ENCODE data around the gene OVCA2.
A peak's percentile ranks its signal among the peaks of the same experiment; 100 is the strongest.

OVCA2 gene

GRCh38 chr17:2023256-2023655 lies 18.6 kb upstream of the OVCA2 start:
- Histone ChIP-seq H3K4me1 (ENCODE audit: insufficient read depth, insufficient read length) (peaks cover 20% of the 10 kb centered on the region), H3K9me3 (ENCODE audit: insufficient read depth, low read length) (no peaks in the 10 kb centered on the region), H3K27me3 (ENCODE audit: insufficient read depth, insufficient read length) (peaks cover 62% of the 10 kb centered on the region), H3K36me3 (ENCODE audit: insufficient read depth, insufficient read length, low read length) (no peaks in the 10 kb centered on the region), H3K9ac (ENCODE audit: insufficient read length, low read depth) (peak overlapping the region; percentile 8), H3K4me3 (ENCODE audit: insufficient read length, low read depth) (no peak overlapping the region)
- no peak for DNase-seq (ENCODE audit: low read depth, low spot score)
- TF ChIP-seq SUZ12 (IDR thresholded peaks at IDR 0.05; ENCODE audit: extremely low read depth, insufficient read depth, insufficient read length), result no peak
- no peak for TF ChIP-seq ZNF274 (IDR thresholded peaks at IDR 0.05; ENCODE audit: low read depth, low read length)
- TF ChIP-seq YY1 (IDR thresholded peaks at IDR 0.05; ENCODE audit: insufficient read depth, insufficient read length), result no peak

- no peak for TF ChIP-seq YY1 (IDR thresholded peaks at IDR 0.05; ENCODE audit: insufficient read depth, insufficient read length)
- peak; percentile 56 for TF ChIP-seq SUZ12 (IDR thresholded peaks at IDR 0.05; ENCODE audit: extremely low read depth, insufficient read depth, insufficient read length)
- Histone ChIP-seq H3K4me1 (ENCODE audit: insufficient read depth, insufficient read length) (peaks cover 20% of the 10 kb centered on the region), H3K27me3 (ENCODE audit: insufficient read depth, insufficient read length) (peaks cover 61% of the 10 kb centered on the region), H3K36me3 (ENCODE audit: insufficient read depth, insufficient read length, low read length) (no peaks in the 10 kb centered on the region), H3K9ac (ENCODE audit: insufficient read length, low read depth) (peak overlapping the region; percentile 90), H3K9me3 (ENCODE audit: insufficient read depth, low read length) (no peaks in the 10 kb centered on the region), H3K4me3 (ENCODE audit: insufficient read length, low read depth) (peak overlapping the region; percentile 73)
- DNase-seq (ENCODE audit: low read depth, low spot score), result peak; percentile 78
Measured at GRCh38 chr17:2023692-2024571, 17.9 kb upstream of the OVCA2 start.

DNA sequence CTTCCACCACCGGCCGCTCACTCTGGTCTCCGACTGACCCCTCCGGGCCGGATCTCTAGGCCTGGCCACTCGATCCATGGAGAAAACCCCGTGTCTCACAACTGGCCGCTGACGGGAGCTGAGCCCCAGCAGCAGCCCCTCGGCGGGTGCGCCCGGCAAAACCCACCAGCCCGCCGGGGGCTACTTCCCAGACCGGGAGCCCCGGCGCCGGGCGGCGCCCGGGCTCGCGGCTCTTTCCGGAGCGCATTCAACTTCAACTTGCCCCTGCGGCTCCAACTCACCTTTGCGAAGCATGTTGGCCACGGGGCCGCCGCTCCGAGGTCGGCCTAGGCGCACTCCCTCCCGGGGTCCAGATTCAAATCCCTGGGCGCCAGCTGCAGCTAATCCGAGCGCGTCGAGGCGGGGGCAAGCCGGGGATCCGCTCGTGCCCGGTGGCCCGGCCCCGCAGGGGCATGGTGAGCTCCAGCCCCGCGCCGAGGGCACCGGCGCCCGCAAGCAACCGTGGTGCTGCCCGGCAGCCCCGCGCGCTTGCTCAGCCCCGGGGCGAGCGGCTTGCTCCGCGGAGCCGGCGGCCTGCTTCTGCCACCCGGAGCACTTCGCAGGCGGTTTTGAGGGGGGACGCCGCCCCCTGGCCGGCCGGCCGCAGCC lies 17.1 kb upstream of the OVCA2 start:
- Histone ChIP-seq H3K9me3 (ENCODE audit: insufficient read depth, low read length) (no peaks in the 10 kb centered on the region), H3K36me3 (ENCODE audit: insufficient read depth, insufficient read length, low read length) (no peaks in the 10 kb centered on the region), H3K9ac (ENCODE audit: insufficient read length, low read depth) (peak overlapping the region; percentile 90), H3K4me3 (ENCODE audit: insufficient read length, low read depth) (peak overlapping the region; percentile 73), H3K27me3 (ENCODE audit: insufficient read depth, insufficient read length) (peaks cover 54% of the 10 kb centered on the region), H3K4me1 (ENCODE audit: insufficient read depth, insufficient read length) (peaks cover 23% of the 10 kb centered on the region)
- no peak for DNase-seq (ENCODE audit: low read depth, low spot score)
- no peak for TF ChIP-seq ZNF274 (IDR thresholded peaks at IDR 0.05; ENCODE audit: low read depth, low read length)
- TF ChIP-seq SUZ12 (IDR thresholded peaks at IDR 0.05; ENCODE audit: extremely low read depth, insufficient read depth, insufficient read length), result peak; percentile 22

DNA sequence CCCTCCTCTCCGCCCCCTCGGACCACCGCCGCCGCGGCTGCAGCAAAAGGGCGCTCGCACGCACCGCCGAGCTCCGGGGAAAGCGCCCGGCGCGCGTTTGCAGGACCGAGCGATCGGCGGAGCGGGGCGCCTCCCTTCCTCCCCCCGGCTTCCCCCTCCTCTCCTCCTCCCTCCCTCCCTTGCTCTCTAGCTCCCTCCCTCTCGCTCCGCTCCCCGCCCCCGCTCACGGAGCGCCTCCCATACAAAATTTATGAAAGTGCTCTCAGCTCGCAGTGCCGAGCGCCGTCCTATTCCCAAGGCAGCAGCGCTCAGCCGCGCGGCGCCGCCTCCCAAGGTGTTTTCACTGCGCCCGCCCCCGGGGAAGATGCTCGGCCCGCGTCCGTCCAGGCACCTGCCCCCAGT lies 16.6 kb upstream of the OVCA2 start, which contains the start of gene RTN4RL1:
Gene RTN4RL1, minus strand, starts transcription at position 115 of the 402 bp plus-strand sequence. CDS start 469 bp downstream, outside the sequence.
- H3K9ac ChIP-seq (ENCODE audit: insufficient read length, low read depth), result peak within 1 kb of the TSS; percentile 90
- H3K4me3 ChIP-seq (ENCODE audit: insufficient read length, low read depth), result peak within 1 kb of the TSS; percentile 73
- H3K4me1 ChIP-seq (ENCODE audit: insufficient read depth, insufficient read length), result peaks cover 23% of the 10 kb centered on the region
- no peaks in the 10 kb centered on the region for H3K36me3 ChIP-seq (ENCODE audit: insufficient read depth, insufficient read length, low read length)
- H3K27me3 ChIP-seq (ENCODE audit: insufficient read depth, insufficient read length), result peaks cover 52% of the 10 kb centered on the region
- DNase-seq (ENCODE audit: low read depth, low spot score), result no peak
- H3K9me3 ChIP-seq (ENCODE audit: insufficient read depth, low read length), result no peaks in the 10 kb centered on the region
- TF ChIP-seq SUZ12 (IDR thresholded peaks at IDR 0.05; ENCODE audit: extremely low read depth, insufficient read depth, insufficient read length), result no peak
- no peak for TF ChIP-seq YY1 (IDR thresholded peaks at IDR 0.05; ENCODE audit: insufficient read depth, insufficient read length)
- no peak for TF ChIP-seq ZNF274 (IDR thresholded peaks at IDR 0.05; ENCODE audit: low read depth, low read length)

DNA sequence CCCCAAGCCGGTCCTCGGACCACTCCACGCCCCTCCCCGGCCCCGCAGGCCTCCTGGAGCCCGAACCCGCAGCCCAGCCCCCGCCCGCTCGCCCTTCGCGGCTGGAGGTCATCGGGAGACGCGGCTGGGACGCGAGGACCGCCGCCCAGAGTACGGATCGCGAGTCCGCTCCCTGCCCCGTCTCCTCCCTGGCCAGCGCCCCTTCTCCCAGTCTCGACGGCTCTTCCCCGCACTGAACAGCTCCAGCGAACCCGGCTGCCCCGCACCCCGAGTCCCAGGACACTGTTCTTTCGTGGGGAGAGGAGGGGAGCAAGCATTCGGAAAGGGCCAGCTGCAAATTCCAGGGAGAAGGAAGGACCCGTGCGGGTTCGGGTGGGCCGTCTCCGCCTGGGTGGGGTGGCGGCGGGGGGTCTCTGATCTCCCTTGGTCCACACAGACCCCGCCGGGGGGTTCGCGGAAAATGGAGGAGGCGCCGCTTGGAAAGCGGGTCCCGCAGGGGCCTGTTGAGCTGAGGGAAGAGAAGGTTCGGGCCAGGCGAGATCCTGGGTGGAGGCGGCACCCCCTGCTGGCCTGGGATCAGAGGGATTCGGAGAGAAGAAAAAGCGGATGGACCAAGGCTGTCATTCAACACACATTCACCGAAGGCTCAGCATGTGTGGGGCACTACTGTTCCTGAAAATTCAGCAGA lies 16.1 kb upstream of the OVCA2 start:
- no peaks in the 10 kb centered on the region for H3K36me3 ChIP-seq (ENCODE audit: insufficient read depth, insufficient read length, low read length)
- H3K27me3 ChIP-seq (ENCODE audit: insufficient read depth, insufficient read length), result peaks cover 52% of the 10 kb centered on the region
- peaks cover 22% of the 10 kb centered on the region for H3K4me1 ChIP-seq (ENCODE audit: insufficient read depth, insufficient read length)
- DNase-seq (ENCODE audit: low read depth, low spot score), result no peak
- H3K4me3 ChIP-seq (ENCODE audit: insufficient read length, low read depth), result peak overlapping the region; percentile 73
- peak overlapping the region; percentile 85 for H3K9ac ChIP-seq (ENCODE audit: insufficient read length, low read depth)
- no peaks in the 10 kb centered on the region for H3K9me3 ChIP-seq (ENCODE audit: insufficient read depth, low read length)
- TF ChIP-seq YY1 (IDR thresholded peaks at IDR 0.05; ENCODE audit: insufficient read depth, insufficient read length) (no peak), ZNF274 (IDR thresholded peaks at IDR 0.05; ENCODE audit: low read depth, low read length) (no peak), SUZ12 (IDR thresholded peaks at IDR 0.05; ENCODE audit: extremely low read depth, insufficient read depth, insufficient read length) (no peak)

DNA sequence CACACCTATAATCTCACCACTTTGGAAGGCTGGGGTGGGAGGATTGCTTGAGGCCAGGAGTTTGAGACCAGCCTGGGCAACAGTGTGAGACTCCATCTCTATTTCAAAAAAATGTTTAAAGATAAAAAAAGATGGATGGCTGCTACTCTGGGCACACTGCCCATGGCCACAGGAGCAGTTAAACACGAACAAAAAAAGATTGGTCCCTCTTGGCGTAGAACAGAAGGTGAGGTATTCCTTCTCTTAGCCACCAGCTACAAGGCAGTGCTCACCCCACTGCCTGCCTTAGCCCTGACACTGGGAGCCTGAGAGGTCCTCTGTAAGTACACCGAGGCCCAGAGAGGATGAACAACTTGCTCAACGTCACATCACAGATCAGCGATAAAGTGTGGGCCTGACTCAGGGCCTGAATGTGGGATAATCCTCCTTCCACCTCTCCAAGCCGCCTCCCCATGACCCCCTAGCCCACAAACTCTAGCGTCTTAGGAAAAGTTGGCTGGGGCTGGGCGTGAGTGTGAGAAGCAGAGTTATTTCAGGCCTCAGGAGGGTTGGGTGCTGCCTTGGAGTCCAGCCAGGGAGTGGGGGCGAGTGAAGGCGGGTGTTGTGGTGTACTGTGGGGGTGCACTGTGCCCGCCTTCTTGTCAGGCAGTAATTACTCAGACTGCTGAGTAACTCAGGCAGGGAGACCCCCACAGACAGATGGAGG lies 14.1 kb upstream of the OVCA2 start:
- no peaks in the 10 kb centered on the region for H3K9me3 ChIP-seq (ENCODE audit: insufficient read depth, low read length)
- TF ChIP-seq SUZ12 (IDR thresholded peaks at IDR 0.05; ENCODE audit: extremely low read depth, insufficient read depth, insufficient read length) (no peak), YY1 (IDR thresholded peaks at IDR 0.05; ENCODE audit: insufficient read depth, insufficient read length) (no peak), ZNF274 (IDR thresholded peaks at IDR 0.05; ENCODE audit: low read depth, low read length) (no peak)
- DNase-seq (ENCODE audit: low read depth, low spot score), result no peak
- peaks cover 7% of the 10 kb centered on the region for H3K36me3 ChIP-seq (ENCODE audit: insufficient read depth, insufficient read length, low read length)
- no peak overlapping the region for H3K4me3 ChIP-seq (ENCODE audit: insufficient read length, low read depth)
- H3K27me3 ChIP-seq (ENCODE audit: insufficient read depth, insufficient read length), result peaks cover 52% of the 10 kb centered on the region
- peaks cover 19% of the 10 kb centered on the region for H3K4me1 ChIP-seq (ENCODE audit: insufficient read depth, insufficient read length)
- no peak overlapping the region for H3K9ac ChIP-seq (ENCODE audit: insufficient read length, low read depth)

Data from NT2/D1 (cell line).